Esophagus muscularis mucosa (tissue), 4 donors: ENCODE results near the gene CYP2W1. TPM values are rescaled to one million over a fixed set of nuclear protein-coding genes. Genes with fewer than 3 reads are reported as not detected.

Source experiments
- DNase-seq: peaks from one replicate; pipeline ENCODE4 v3.0.0-alpha.2; 2017; ENCODE audit errors: extremely low spot score
- H3K27ac ChIP-seq, 4 donors: fragments of 200-600 bp; sonication (generic); replicated peaks in 1 of 4; 1 replicate in 3 of 4; 2 replicates in 1 of 4; pipeline ENCODE4 v1.5.1; 2016 to 2019; ENCODE audit warnings: mild to moderate bottlenecking in 1 of 4
- H3K27me3 ChIP-seq, 4 donors: fragments of 200-600 bp; sonication (generic); one replicate each; pipeline versions ENCODE4 v1.5.1 to v1.6.0; 2016 to 2019
- H3K36me3 ChIP-seq, 4 donors: fragments of 200-600 bp; sonication (generic); one replicate each; pipeline ENCODE4 v1.5.1; 2016 to 2019
- H3K4me1 ChIP-seq, 4 donors: fragments of 200-600 bp; sonication (generic); one replicate each; pipeline ENCODE4 v1.5.1; 2016 to 2019
- H3K4me3 ChIP-seq, 4 donors: fragments of 200-600 bp; sonication (generic); 1 replicate in 2 of 4; 2 replicates in 2 of 4; pipeline ENCODE4 v1.5.1; 2016 to 2019; ENCODE audit warnings: mild to moderate bottlenecking in 4 of 4, moderate library complexity in 1 of 4
- H3K9me3 ChIP-seq, 4 donors: fragments of 200-600 bp; sonication (generic); 1 replicate in 3 of 4; 2 replicates in 1 of 4; pipeline ENCODE4 v1.5.1; 2016 to 2019
- EP300 ChIP-seq: sonication (generic); formaldehyde crosslinking; IDR thresholded peaks from one replicate; pipeline ENCODE4 v1.6.1; 2017; ENCODE audit warnings: antibody characterized with exemption
- POLR2A ChIP-seq: fragments of 450-650 bp; IDR thresholded peaks from one replicate; pipeline ENCODE4 v1.6.1; 2017; ENCODE audit warnings: antibody characterized with exemption, moderate library complexity, mild to moderate bottlenecking, low read depth
- POLR2AphosphoS5 ChIP-seq, 2 donors: sonication (generic); formaldehyde crosslinking; IDR thresholded peaks; one replicate each; pipeline ENCODE4 v1.6.1; 2017; ENCODE audit warnings: antibody characterized with exemption in 2 of 2
- WGBS: methylation state at CpG from one replicate; pipeline ENCODE4 v1.1.5; 2018; 5-methylcytosine and 5-hydroxymethylcytosine counted together
- intact Hi-C: fragments of 100-400 bp; cut with DNase I; formaldehyde crosslinking; loops from one replicate; pipeline ENCODE4 v1.15.1; 2023
- total RNA-seq, 4 donors: library from RNA; depleted of rRNA; stranded (reverse); fragments of >200 nt; gene quantifications; one replicate each; pipeline versions ENCODE4 v1.1.0 to v1.2.1, GENCODE V29; 2016
- TF ChIP-seq, protein P1 (sequence below), 3 experiments: fragments of 200-600 bp in 2 of 3; fragments of 450-650 bp in 1 of 3; sonication (generic) in 2 of 3; IDR thresholded peaks; one replicate each; pipeline ENCODE4 v1.5.1; 2017 to 2019; ENCODE audit warnings: antibody characterized with exemption in 3 of 3, mild to moderate bottlenecking in 2 of 3, moderate library complexity in 1 of 3

Gene CYP2W1
- total RNA-seq, 4 donors from 2014 or later: 0.23 to 0.66 TPM; not detected in 2

DNA sequence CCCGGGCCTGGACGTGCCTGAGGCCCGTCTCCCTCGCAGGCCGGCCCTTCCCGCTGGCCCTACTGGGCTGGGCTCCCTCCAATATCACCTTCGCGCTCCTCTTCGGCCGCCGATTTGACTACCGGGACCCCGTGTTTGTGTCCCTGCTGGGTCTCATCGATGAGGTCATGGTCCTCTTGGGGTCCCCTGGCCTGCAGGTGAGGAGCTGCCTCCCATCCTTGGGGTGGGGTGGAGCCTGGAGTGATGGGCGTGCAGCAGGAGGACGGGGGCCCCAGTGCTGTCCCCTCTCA is 2.1 kb downstream of the CYP2W1 start:
- no peak for DNase-seq

DNA sequence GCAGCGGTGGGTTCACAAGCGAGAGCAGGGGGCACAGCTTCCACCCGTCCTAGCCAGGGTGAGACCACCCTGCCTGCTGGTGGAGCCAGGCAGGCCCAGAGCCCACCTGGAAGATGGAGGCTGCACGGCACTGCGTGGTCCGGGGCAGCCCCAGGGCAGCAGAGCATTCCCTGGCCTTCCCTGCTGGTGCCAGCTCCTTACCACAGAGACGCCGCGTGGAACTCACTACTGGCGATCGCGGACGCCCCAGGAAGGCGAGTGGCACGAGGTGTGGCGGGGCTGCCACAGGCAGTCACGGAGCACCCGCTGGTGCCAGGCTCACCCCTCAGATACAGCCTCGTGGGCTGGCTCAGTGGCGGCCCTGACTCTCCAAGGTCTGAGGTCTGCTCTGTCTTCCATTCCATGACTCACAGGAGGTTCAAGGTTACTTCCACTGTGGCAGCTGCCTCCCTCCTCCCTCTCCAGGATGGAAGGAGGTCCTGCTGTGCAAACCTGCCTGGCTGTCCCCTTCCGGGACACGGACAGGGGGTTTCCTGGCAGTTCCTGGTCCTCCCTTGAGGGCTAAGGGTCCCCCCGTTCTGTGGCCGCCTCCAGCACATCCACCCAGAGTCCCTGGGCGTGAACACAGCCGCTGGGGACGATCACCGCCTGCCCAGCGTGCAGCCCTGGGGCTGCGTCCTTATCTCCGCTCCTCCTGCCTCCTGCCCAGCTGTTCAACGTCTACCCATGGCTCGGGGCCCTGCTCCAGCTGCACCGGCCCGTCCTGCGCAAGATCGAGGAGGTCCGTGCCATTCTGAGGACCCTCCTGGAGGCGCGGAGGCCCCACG is 3.1 kb downstream of the CYP2W1 start:
- H3K27me3 ChIP-seq: peaks cover 0 to 89% (median 41%) of the 10 kb centered on the region in 4 donors

More for the DNA sequence above, 2.1 kb downstream of the CYP2W1 start:
- H3K27me3 ChIP-seq: peaks cover 0 to 79% (median 41%) of the 10 kb centered on the region in 4 donors
- no peak overlapping the region for H3K4me3 ChIP-seq
- intact Hi-C loops: no loop called here
- H3K36me3 ChIP-seq: no peaks in the 10 kb centered on the region
- 83% methylated on average over 15 of the region's 16 CpGs for WGBS
- TF ChIP-seq, protein P1, sequence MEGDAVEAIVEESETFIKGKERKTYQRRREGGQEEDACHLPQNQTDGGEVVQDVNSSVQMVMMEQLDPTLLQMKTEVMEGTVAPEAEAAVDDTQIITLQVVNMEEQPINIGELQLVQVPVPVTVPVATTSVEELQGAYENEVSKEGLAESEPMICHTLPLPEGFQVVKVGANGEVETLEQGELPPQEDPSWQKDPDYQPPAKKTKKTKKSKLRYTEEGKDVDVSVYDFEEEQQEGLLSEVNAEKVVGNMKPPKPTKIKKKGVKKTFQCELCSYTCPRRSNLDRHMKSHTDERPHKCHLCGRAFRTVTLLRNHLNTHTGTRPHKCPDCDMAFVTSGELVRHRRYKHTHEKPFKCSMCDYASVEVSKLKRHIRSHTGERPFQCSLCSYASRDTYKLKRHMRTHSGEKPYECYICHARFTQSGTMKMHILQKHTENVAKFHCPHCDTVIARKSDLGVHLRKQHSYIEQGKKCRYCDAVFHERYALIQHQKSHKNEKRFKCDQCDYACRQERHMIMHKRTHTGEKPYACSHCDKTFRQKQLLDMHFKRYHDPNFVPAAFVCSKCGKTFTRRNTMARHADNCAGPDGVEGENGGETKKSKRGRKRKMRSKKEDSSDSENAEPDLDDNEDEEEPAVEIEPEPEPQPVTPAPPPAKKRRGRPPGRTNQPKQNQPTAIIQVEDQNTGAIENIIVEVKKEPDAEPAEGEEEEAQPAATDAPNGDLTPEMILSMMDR (IDR thresholded peaks at IDR 0.05): no peak
- TF ChIP-seq POLR2AphosphoS5 (IDR thresholded peaks at IDR 0.05) (no peak), EP300 (no peak), POLR2A (no peak)
- H3K9me3 ChIP-seq: no peaks in the 10 kb centered on the region
- no peak overlapping the region for H3K27ac ChIP-seq
- H3K4me1 ChIP-seq: peaks cover 4 to 20% (median 10%) of the 10 kb centered on the region in 4 donors

DNA sequence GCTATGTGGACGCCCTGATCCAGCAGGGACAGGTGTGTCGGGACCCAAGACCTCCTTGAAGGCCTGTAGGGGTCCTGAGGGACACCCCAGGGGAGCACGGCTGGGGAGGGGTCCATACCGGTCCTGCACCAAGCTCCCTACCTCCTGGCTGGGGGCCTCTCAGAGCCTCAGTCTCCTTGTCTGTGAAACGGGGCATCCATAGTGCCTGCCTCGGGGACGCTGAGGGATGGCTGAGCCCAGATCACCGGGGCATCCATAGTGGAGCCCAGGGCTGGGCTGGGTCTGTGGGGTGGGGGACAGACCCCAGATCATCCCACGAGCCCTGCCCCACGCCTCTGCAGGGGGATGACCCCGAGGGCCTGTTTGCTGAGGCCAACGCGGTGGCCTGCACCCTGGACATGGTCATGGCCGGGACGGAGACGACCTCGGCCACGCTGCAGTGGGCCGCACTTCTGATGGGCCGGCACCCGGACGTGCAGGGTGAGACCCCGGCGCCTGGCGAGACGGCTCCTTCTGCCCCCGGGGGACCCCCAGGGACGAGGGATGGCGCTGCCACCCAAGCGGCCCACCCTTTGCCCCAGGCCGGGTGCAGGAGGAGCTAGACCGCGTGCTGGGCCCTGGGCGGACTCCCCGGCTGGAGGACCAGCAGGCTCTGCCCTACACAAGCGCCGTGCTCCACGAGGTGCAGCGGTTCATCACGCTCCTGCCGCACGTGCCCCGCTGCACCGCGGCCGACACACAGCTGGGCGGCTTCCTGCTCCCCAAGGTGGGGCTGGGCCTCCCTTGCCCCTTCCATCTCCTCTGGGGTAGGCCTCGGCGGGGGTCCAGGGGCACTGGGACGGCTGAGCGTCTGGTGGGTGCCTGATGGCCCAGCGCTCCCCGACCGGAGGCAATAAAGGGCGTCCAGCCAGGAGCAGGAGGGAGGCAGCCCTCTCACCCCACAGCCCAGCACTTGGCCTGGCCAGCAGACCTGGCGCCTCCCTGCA is 4.1 kb downstream of the CYP2W1 start:
- H3K4me1 ChIP-seq: peaks cover 4 to 20% (median 10%) of the 10 kb centered on the region in 4 donors
- peaks cover 0 to 97% (median 41%) of the 10 kb centered on the region in 4 donors for H3K27me3 ChIP-seq
- TF ChIP-seq POLR2AphosphoS5 (IDR thresholded peaks at IDR 0.05) (no peak), EP300 (no peak), POLR2A (no peak)
- TF ChIP-seq, protein P1 (IDR thresholded peaks at IDR 0.05): no peak

More for the DNA sequence above, 3.1 kb downstream of the CYP2W1 start:
- H3K9me3 ChIP-seq: no peaks in the 10 kb centered on the region
- no peak overlapping the region for H3K27ac ChIP-seq
- no peak for TF ChIP-seq EP300
- no peak for TF ChIP-seq POLR2AphosphoS5 (IDR thresholded peaks at IDR 0.05)
- no peak for TF ChIP-seq POLR2A
- TF ChIP-seq, protein P1 (IDR thresholded peaks at IDR 0.05): no peak
- H3K4me1 ChIP-seq: peaks cover 4 to 20% (median 10%) of the 10 kb centered on the region in 4 donors
- no peak for DNase-seq
- no peaks in the 10 kb centered on the region for H3K36me3 ChIP-seq
- intact Hi-C loops: no loop called here
- 48% methylated on average over 27 of the region's 41 CpGs for WGBS
- no peak overlapping the region for H3K4me3 ChIP-seq

DNA sequence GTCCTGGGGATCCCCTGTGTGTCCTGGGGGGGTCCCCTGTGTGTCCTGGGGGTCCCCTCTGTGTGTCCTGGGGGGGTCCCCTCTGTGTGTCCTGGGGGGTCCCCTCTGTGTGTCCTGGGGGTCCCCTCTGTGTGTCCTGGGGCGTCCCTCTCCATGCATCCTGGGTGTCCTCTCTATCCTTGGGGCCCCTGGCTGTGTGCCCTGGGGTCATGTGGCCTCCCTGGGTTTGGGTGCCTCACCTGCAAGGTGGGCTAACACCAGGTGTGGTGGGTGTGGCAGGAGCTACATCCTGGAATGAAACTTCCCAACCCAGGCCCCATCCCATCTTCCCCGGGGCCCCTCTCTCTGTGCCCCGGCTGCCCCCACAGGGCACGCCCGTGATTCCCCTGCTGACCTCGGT is 4.9 kb downstream of the CYP2W1 start:
- no peaks in the 10 kb centered on the region for H3K36me3 ChIP-seq
- no peak for TF ChIP-seq EP300
- TF ChIP-seq POLR2A: no peak
- TF ChIP-seq POLR2AphosphoS5 (IDR thresholded peaks at IDR 0.05): no peak
- TF ChIP-seq, protein P1 (IDR thresholded peaks at IDR 0.05): no peak
- intact Hi-C loops: no loop called here
- peaks cover 7 to 22% (median 13%) of the 10 kb centered on the region in 4 donors for H3K4me1 ChIP-seq
- H3K27ac ChIP-seq: no peak overlapping the region
- no peak for DNase-seq
- peaks cover 0 to 94% (median 39%) of the 10 kb centered on the region in 4 donors for H3K27me3 ChIP-seq
- no peaks in the 10 kb centered on the region for H3K9me3 ChIP-seq
- no CpG with 5 or more reads among the region's 6 CpGs for WGBS
- no peak overlapping the region for H3K4me3 ChIP-seq

More for the DNA sequence above, 4.1 kb downstream of the CYP2W1 start:
- intact Hi-C loops: no loop called here
- Histone ChIP-seq H3K4me3 (no peak overlapping the region), H3K36me3 (no peaks in the 10 kb centered on the region), H3K9me3 (no peaks in the 10 kb centered on the region), H3K27ac (no peak overlapping the region)
- WGBS: 71% methylated on average over 20 of the region's 56 CpGs
- DNase-seq: no peak
